ENCODE measurements around the gene DAND5. TPM values are rescaled to one million over a fixed set of nuclear protein-coding genes. Genes with fewer than 3 reads are reported as not detected.

The DAND5 gene
- total and polyA plus RNA-seq, 2 of the 13 experiments (the other 11 are each of a cell fraction or from before 2014, with no cell fraction given): 0.04 TPM; not detected in 1

- TF ChIP-seq ZFP90 (CRISPR knock-in tag; IDR thresholded peaks at IDR 0.05; ENCODE audit: borderline replicate concordance): no peak; the same call in 1 of the 2 replicates
- TF ChIP-seq ZNF546 (CRISPR knock-in tag; conservative IDR thresholded peaks at IDR 0.05): no peak
- TF ChIP-seq HNRNPUL1 (IDR thresholded peaks at IDR 0.05; ENCODE audit: low read depth, low read length): no peak
- TF ChIP-seq, protein P1, sequence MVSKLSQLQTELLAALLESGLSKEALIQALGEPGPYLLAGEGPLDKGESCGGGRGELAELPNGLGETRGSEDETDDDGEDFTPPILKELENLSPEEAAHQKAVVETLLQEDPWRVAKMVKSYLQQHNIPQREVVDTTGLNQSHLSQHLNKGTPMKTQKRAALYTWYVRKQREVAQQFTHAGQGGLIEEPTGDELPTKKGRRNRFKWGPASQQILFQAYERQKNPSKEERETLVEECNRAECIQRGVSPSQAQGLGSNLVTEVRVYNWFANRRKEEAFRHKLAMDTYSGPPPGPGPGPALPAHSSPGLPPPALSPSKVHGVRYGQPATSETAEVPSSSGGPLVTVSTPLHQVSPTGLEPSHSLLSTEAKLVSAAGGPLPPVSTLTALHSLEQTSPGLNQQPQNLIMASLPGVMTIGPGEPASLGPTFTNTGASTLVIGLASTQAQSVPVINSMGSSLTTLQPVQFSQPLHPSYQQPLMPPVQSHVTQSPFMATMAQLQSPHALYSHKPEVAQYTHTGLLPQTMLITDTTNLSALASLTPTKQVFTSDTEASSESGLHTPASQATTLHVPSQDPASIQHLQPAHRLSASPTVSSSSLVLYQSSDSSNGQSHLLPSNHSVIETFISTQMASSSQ (IDR thresholded peaks at IDR 0.05; ENCODE audit: low read depth): no peak
- TF ChIP-seq, protein P1 (CRISPR knock-in tag; IDR thresholded peaks at IDR 0.05; ENCODE audit: borderline replicate concordance): 0 out of 2 replicates have a peak, but pooled peaks have one; percentile 25
- no peak for TF ChIP-seq SMARCE1 (IDR thresholded peaks at IDR 0.05; ENCODE audit: borderline replicate concordance)
- TF ChIP-seq ZNF331 (CRISPR knock-in tag; IDR thresholded peaks at IDR 0.05): no peak
- TF ChIP-seq RBFOX2 (IDR thresholded peaks at IDR 0.05; ENCODE audit: low read depth, low read length): peak; percentile 56; the same call in 1 of the 2 replicates
- no peak; the same call in 1 of the 2 replicates for TF ChIP-seq TERF1 (CRISPR knock-in tag; IDR thresholded peaks at IDR 0.05)
- peak; percentile 18; the same call in 1 of the 2 replicates for TF ChIP-seq ZNF792 (CRISPR knock-in tag; IDR thresholded peaks at IDR 0.05)
- no peak for TF ChIP-seq GATA4 (IDR thresholded peaks at IDR 0.05; ENCODE audit: borderline replicate concordance, low read depth)
- TF ChIP-seq ZNF251 (CRISPR knock-in tag; IDR thresholded peaks at IDR 0.05): 0 out of 2 replicates have a peak, but pooled peaks have one; percentile 21
- TF ChIP-seq PTBP1 (IDR thresholded peaks at IDR 0.05; ENCODE audit: low read depth, low read length, poor library complexity, severe bottlenecking): no peak
- TF ChIP-seq YEATS4 (CRISPR knock-in tag; IDR thresholded peaks at IDR 0.05; ENCODE audit: borderline replicate concordance): peak; percentile 35; the same call in 1 of the 2 replicates
- no peak for TF ChIP-seq ZNF12 (CRISPR knock-in tag; IDR thresholded peaks at IDR 0.05)
- TF ChIP-seq ZFYVE20 (CRISPR knock-in tag; IDR thresholded peaks at IDR 0.05; ENCODE audit: borderline replicate concordance, low read depth): no peak
- no peak for TF ChIP-seq ZNF383 (CRISPR knock-in tag; IDR thresholded peaks at IDR 0.05; ENCODE audit: borderline replicate concordance)
- TF ChIP-seq ZNF652 (CRISPR knock-in tag; IDR thresholded peaks at IDR 0.05; ENCODE audit: borderline replicate concordance, low read depth): no peak
- TF ChIP-seq RFX3 (CRISPR knock-in tag; IDR thresholded peaks at IDR 0.05): no peak
- no peak for TF ChIP-seq ZNF549 (CRISPR knock-in tag; IDR thresholded peaks at IDR 0.05)
- TF ChIP-seq ZKSCAN1 (IDR thresholded peaks at IDR 0.05; ENCODE audit: low read length): no peak
- no peak for TF ChIP-seq STAT6 (CRISPR knock-in tag; IDR thresholded peaks at IDR 0.05; ENCODE audit: borderline replicate concordance)
- TF ChIP-seq ETV5 (CRISPR knock-in tag; IDR thresholded peaks at IDR 0.05; ENCODE audit: borderline replicate concordance): peak; percentile 8; the same call in 1 of the 2 replicates
These were observed 27.2 kb downstream of the DAND5 start (continued) for GRCh38 chr19:12996406-12997094.

Data from HepG2 (cell line).